Retinal pigment epithelial cell (primary cell): ENCODE data around the gene CD2.

ENCODE experiments used
- DNase-seq: peaks from one replicate; pipeline ENCODE4 v3.0.0-alpha.2; 2010; ENCODE audit warnings: low read depth
- H3K4me3 ChIP-seq: 2 replicates; pipeline ENCODE4 v1.5.1; 2011; ENCODE audit warnings: mild to moderate bottlenecking, low read length, control low read depth, moderate library complexity
- TF ChIP-seq, protein P1 (sequence below): conservative IDR thresholded peaks from 2 replicates; pipeline ENCODE4 v1.5.1; 2011; ENCODE audit warnings: low read depth, low read length, control low read depth, inconsistent platforms

Gene CD2

DNA sequence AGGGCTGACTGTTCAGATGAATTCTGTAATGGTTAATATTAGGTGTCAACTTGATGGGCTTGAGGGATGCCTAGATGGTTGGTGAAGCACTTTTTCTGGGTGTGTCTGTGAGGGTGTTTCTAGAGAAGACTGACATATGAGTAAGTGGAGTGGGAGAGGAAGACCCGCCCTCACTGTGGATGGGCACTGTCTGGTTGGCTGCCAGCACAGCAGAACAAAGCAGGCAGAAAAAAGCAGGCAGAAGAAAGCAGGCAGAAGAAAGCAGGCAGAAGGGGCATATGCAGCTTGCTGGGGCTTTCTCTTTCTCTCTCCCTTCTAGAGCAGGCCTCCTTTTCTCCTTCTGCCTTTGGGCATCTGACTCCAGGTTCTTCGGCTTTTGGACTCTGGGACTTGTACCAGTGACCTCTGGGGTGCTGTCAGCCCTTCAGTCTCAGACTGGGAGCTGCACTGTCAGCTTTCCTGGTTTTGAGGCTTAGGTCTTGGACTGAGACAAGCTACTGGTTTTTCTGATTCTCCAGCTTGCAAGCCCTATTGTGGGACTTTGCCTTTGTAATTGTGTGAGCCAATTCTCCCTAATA is 42.9 kb upstream of the CD2 start:
- H3K4me3 ChIP-seq: no peak overlapping the region
- DNase-seq: no peak
- TF ChIP-seq, protein P1, sequence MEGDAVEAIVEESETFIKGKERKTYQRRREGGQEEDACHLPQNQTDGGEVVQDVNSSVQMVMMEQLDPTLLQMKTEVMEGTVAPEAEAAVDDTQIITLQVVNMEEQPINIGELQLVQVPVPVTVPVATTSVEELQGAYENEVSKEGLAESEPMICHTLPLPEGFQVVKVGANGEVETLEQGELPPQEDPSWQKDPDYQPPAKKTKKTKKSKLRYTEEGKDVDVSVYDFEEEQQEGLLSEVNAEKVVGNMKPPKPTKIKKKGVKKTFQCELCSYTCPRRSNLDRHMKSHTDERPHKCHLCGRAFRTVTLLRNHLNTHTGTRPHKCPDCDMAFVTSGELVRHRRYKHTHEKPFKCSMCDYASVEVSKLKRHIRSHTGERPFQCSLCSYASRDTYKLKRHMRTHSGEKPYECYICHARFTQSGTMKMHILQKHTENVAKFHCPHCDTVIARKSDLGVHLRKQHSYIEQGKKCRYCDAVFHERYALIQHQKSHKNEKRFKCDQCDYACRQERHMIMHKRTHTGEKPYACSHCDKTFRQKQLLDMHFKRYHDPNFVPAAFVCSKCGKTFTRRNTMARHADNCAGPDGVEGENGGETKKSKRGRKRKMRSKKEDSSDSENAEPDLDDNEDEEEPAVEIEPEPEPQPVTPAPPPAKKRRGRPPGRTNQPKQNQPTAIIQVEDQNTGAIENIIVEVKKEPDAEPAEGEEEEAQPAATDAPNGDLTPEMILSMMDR: no peak

DNA sequence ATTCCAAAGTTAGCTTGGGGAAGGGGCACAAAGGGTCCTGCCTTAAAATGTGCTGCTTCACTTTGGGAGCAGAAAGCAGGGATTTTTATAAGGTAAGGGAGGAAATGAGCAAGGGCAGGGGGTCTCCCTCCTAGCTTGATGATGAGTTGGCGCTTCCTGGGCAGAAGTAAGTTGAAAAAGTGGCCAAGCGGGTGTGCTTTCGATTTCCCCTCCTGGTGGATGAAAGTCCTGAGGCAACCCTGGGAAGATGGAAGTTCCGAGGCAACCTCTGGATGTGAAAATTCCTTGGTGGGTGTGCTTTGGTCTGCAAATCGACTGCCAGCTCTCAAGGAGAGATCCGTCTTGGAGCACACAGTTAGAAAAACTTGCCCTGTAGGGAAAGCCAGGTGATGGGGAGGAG is 41.7 kb upstream of the CD2 start:
- TF ChIP-seq, protein P1: no peak

DNA sequence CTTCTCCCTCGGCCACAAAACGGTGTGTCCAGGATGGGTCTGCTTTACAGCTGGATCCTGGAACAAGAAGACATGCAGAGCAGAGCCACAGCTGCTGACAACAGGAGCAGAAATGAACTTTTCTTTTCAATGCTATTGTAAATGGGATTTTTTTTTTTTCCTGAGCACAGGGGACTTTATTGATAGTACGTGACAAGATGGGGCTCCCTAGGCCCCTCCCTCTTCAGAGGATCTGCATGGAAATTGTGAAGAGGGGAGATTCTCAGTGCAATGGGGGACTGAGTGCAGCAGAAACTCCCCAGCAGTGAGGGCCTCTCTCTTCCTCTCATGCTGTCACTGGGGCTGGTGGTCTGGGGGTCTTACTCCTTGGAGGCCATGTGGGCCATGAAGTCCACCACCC is 40.8 kb upstream of the CD2 start:
- TF ChIP-seq, protein P1: no peak
- DNase-seq: no peak
- no peak overlapping the region for H3K4me3 ChIP-seq

More for the DNA sequence above, 41.7 kb upstream of the CD2 start:
- H3K4me3 ChIP-seq: no peak overlapping the region
- DNase-seq: no peak

DNA sequence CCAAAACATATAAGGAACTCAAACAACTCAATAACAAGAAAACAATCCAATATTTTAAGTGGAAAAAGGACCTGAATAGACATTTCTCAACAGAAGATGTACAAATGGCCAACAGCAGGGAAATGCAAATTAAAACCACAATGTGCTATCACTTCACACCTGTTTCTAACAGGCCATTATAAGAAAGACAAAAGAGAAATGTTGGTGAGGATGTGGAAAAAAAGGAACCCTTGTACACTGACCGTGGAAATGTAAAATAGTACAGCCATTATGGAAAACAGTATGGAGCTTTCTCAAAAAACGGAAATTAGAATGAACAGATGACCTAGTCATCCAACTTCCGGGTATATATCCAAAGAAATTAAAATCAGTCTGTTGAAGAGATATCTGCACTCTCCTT is 37.8 kb upstream of the CD2 start:
- no peak overlapping the region for H3K4me3 ChIP-seq
- TF ChIP-seq, protein P1: no peak
- no peak for DNase-seq

DNA sequence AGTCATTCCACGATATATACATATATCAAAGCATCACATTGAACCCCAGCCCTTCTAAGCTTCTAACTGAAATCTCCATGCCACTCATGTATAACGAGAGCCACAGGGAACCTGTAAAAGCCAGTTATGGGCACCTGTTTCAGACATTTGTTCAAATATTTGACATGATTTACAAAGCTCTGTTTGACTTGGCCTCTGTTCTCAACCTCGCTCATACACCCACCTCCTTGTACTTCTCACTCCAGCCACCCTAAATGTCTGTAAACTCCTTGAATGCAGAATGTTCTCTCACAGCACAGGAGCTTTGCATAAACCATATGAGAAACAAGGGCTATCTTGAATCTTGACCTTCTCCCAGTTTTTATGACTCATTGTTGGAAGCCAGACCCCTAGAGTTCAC is 36.9 kb upstream of the CD2 start:
- TF ChIP-seq, protein P1: no peak
- no peak for DNase-seq
- H3K4me3 ChIP-seq: no peak overlapping the region

DNA sequence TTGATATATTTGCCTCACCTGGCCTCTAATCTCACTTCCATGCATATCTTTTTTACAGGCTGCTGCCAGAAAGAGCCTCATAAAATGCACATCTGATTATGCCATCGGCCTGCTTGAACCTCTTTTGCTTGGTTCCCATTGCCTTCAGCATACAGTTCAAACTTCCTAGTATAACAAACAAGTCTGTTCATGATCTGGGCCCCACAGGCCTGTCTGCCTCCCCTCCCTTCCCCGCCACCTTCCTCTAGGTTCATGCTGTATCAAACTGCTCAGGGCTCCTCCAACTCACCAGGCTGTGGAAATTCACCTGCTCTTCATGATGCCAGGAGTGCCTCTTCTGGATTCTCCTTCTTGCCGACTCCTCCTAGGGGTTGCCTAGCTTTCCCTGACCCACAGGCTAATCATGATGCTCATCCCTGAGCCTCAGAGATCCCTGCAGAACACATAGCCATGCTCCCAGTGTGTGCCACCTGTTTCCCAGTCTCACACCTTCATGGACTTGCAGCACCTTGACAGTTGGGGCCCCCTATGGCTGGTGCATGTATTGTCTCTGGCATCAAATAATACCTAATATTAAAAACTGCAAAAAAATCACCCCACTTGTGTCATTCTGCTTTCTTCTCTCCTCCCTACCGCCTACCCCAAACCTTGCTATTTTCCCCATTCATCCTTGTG is 33.7 kb upstream of the CD2 start:
- no peak overlapping the region for H3K4me3 ChIP-seq
- TF ChIP-seq, protein P1: no peak
- DNase-seq: no peak

DNA sequence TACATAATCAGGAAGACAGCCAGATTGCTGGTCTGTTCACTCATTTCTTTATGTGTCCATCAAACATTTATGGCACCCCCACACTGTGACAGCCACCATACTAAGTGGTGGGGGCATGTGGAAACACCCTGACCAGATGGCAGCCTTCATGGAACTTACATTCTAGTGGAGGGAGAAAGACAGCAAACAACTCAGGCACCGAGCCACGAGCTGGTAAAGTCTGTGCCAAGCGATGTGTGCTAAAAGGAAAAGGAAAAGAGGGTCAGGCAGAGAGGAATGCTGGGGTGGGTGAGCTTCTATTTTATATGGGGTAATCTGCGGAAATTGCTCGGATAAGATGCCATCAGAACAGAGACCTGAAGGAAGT is 33.2 kb upstream of the CD2 start:
- H3K4me3 ChIP-seq: no peak overlapping the region
- TF ChIP-seq, protein P1: no peak
- no peak for DNase-seq
